HEK293 (cell line): ENCODE results near the gene PAN2.

ENCODE experiments used
- ATF2 ChIP-seq: fragments of 450-650 bp; formaldehyde crosslinking; IDR thresholded peaks from 2 replicates; pipeline ENCODE4 v1.5.1; 2016; ENCODE audit warnings: missing biosample characterization, missing genetic modification characterization, low read depth
- BCL11A ChIP-seq: fragments of 450-650 bp; formaldehyde crosslinking; IDR thresholded peaks from 2 replicates; pipeline ENCODE4 v1.5.1; 2016; ENCODE audit warnings: low read depth, missing biosample characterization, missing genetic modification characterization
- CTCF ChIP-seq: fragments of 450-650 bp; formaldehyde crosslinking; IDR thresholded peaks from 2 replicates; pipeline ENCODE4 v1.5.1; 2016; ENCODE audit warnings: missing biosample characterization, missing genetic modification characterization
- GFI1B ChIP-seq: fragments of 450-650 bp; formaldehyde crosslinking; IDR thresholded peaks from 2 replicates; pipeline ENCODE4 v1.5.1; 2016; ENCODE audit warnings: missing biosample characterization, missing genetic modification characterization
- PRDM1 ChIP-seq: fragments of 450-650 bp; formaldehyde crosslinking; IDR thresholded peaks from 2 replicates; pipeline ENCODE4; 2016; ENCODE audit warnings: missing biosample characterization, missing genetic modification characterization
- PRDM4 ChIP-seq: fragments of 450-650 bp; formaldehyde crosslinking; IDR thresholded peaks from 2 replicates; pipeline ENCODE4 v1.5.1; 2017; ENCODE audit warnings: missing biosample characterization, missing genetic modification characterization
- SALL2 ChIP-seq: fragments of 450-650 bp; formaldehyde crosslinking; IDR thresholded peaks from 2 replicates; pipeline ENCODE4 v1.5.0; 2017; ENCODE audit warnings: missing biosample characterization, mild to moderate bottlenecking, missing genetic modification characterization, borderline replicate concordance
- ZBTB26 ChIP-seq: fragments of 450-650 bp; formaldehyde crosslinking; optimal IDR thresholded peaks from 2 replicates; pipeline ENCODE3; 2016; ENCODE audit warnings: missing biosample characterization, mild to moderate bottlenecking, missing genetic modification characterization
- ZNF394 ChIP-seq: fragments of 450-650 bp; formaldehyde crosslinking; IDR thresholded peaks from 2 replicates; pipeline ENCODE4 v1.5.1; 2016; ENCODE audit warnings: missing biosample characterization, missing genetic modification characterization, mild to moderate bottlenecking, moderate library complexity, borderline replicate concordance
- ZNF548 ChIP-seq: fragments of 450-650 bp; formaldehyde crosslinking; IDR thresholded peaks from 2 replicates; pipeline ENCODE4 v1.5.1; 2016; ENCODE audit warnings: missing biosample characterization, missing genetic modification characterization
- ZSCAN16 ChIP-seq: fragments of 450-650 bp; formaldehyde crosslinking; IDR thresholded peaks from 2 replicates; pipeline ENCODE4 v1.5.1; 2016; ENCODE audit warnings: missing biosample characterization, missing genetic modification characterization

GRCh38 chr12:56339158-56339422 is 5.3 kb upstream of the PAN2 start:
- TF ChIP-seq CTCF (tag by site-specific recombination): no peak
- no peak for TF ChIP-seq SALL2 (tag by site-specific recombination)
- no peak for TF ChIP-seq ZNF394 (tag by site-specific recombination)
- no peak for TF ChIP-seq ATF2 (tag by site-specific recombination)
- TF ChIP-seq ZSCAN16 (tag by site-specific recombination): no peak
- TF ChIP-seq GFI1B (tag by site-specific recombination): no peak
- TF ChIP-seq ZBTB26 (tag by site-specific recombination): no peak
- TF ChIP-seq ZNF548 (tag by site-specific recombination): no peak
- no peak for TF ChIP-seq PRDM4 (tag by site-specific recombination)
- no peak for TF ChIP-seq BCL11A (tag by site-specific recombination)
- no peak for TF ChIP-seq PRDM1 (tag by site-specific recombination)
